Stimulated activated CD4-positive, alpha-beta T cell treated with anti-CD3 and anti-CD28 coated beads, Interleukin-4, amount 100 ng/mL, for 48 hours (primary cell): ENCODE results near the gene GCSAM.

ENCODE experiments used
- DNase-seq, 2 donors: peaks; one replicate each; pipeline ENCODE4 v3.0.0-alpha.2; 2020; ENCODE audit warnings: low read depth in 2 of 2

Gene GCSAM

GRCh38 chr3:112074006-112074405 lies 59.0 kb downstream of the GCSAM start:
- DNase-seq = no peak

- DNase-seq = peak; percentile 40
Observed at GRCh38 chr3:112072387-112073060, 60.5 kb downstream of the GCSAM start.
